PC-9 (cell line): ENCODE results near the gene TCTN3. TPM values are rescaled to one million over a fixed set of nuclear protein-coding genes. Genes with fewer than 3 reads are reported as not detected.

Source experiments
- BruUV-seq: library from RNA; stranded (reverse); fragments of 400-500 nt; replicated peaks from 2 replicates; lab custom pipeline; 2021; lab: Mats Ljungman, UMichigan
- CTCF ChIA-PET: fragments of 300-600 bp; sonication (Branson Sonifier 250); formaldehyde crosslinking; loops from one replicate; lab custom pipeline; 2022; ENCODE audit warnings: antibody characterized with exemption; lab: Charles Lee
- POLR2A ChIA-PET: fragments of 300-600 bp; sonication (Branson Sonifier 250); formaldehyde crosslinking; loops from one replicate; lab custom pipeline; 2022; ENCODE audit warnings: antibody characterized with exemption; ENCODE audit not compliant: unreplicated experiment; lab: Charles Lee
- DNase-seq, 2 experiments: peaks; one replicate each; pipeline versions ENCODE4 v3.0.0 to v3.0.0-alpha.2; 2015 to 2022; ENCODE audit warnings: mixed read lengths in 1 of 2
- H2AFZ ChIP-seq: fragments of 200-600 bp; sonication (generic); 2 replicates; pipeline ENCODE4 v1.8.1; 2017; ENCODE audit warnings: antibody characterized with exemption
- H3F3A ChIP-seq: fragments of 200-600 bp; sonication (generic); 2 replicates; pipeline ENCODE4 v1.8.1; 2017; ENCODE audit warnings: antibody characterized with exemption, mild to moderate bottlenecking, low read depth; ENCODE audit not compliant: insufficient read depth
- H3K27ac ChIP-seq: fragments of 200-600 bp; sonication (generic); 2 replicates; pipeline ENCODE4 v1.6.1; 2016; ENCODE audit warnings: mixed run types
- H3K27me3 ChIP-seq: fragments of 200-600 bp; sonication (generic); 2 replicates; pipeline ENCODE4 v1.6.1; 2016; ENCODE audit warnings: low read depth, mixed run types; ENCODE audit not compliant: insufficient read depth
- H3K36me3 ChIP-seq: fragments of 200-600 bp; sonication (generic); 2 replicates; pipeline ENCODE4 v1.6.1; 2016; ENCODE audit warnings: low read depth, mixed run types
- H3K4me1 ChIP-seq: fragments of 200-600 bp; sonication (generic); replicated peaks from 2 replicates; pipeline ENCODE4 v1.6.1; 2016; ENCODE audit warnings: mixed run types; ENCODE audit not compliant: insufficient read depth
- H3K4me2 ChIP-seq: fragments of 200-600 bp; sonication (generic); 2 replicates; pipeline ENCODE4 v1.6.1; 2017; ENCODE audit warnings: mixed run types
- H3K4me3 ChIP-seq: fragments of 200-600 bp; sonication (generic); 2 replicates; pipeline ENCODE4 v1.6.1; 2016; ENCODE audit warnings: mixed run types
- H3K79me2 ChIP-seq: fragments of 200-600 bp; sonication (generic); 2 replicates; pipeline ENCODE4 v1.6.1; 2017; ENCODE audit warnings: low read depth, mixed run types
- H3K9me2 ChIP-seq: fragments of 200-600 bp; sonication (generic); 2 replicates; pipeline ENCODE4 v1.8.1; 2017; ENCODE audit warnings: mild to moderate bottlenecking; ENCODE audit not compliant: insufficient read depth
- H3K9me3 ChIP-seq: fragments of 200-600 bp; sonication (generic); 2 replicates; pipeline ENCODE4 v1.8.1; 2016; ENCODE audit warnings: low read depth; ENCODE audit not compliant: insufficient read depth
- H4K20me1 ChIP-seq: fragments of 200-600 bp; sonication (generic); 2 replicates; pipeline ENCODE4 v1.8.1; 2017; ENCODE audit not compliant: insufficient read depth
- EZH2 ChIP-seq: fragments of 200-600 bp; sonication (generic); IDR thresholded peaks from 2 replicates; pipeline ENCODE4 v1.8.0; 2017; ENCODE audit warnings: antibody characterized with exemption, low read depth
- intact Hi-C: fragments of 100-400 bp; cut with micrococcal nuclease; formaldehyde crosslinking; loops from one replicate; pipeline ENCODE4 v1.10.0; 2022; ENCODE audit not compliant: unreplicated experiment
- total RNA-seq: library from RNA; stranded (reverse); gene quantifications from 2 replicates; pipeline ENCODE4 v1.2.3, GENCODE V29; 2021
- TF ChIP-seq, protein P1 (sequence below): fragments of 200-600 bp; sonication (generic); conservative IDR thresholded peaks from 2 replicates; pipeline ENCODE4 v1.6.1; 2017; ENCODE audit warnings: mixed run types, antibody characterized with exemption, mild to moderate bottlenecking, moderate library complexity

The TCTN3 gene
- total RNA-seq, 1 experiment from 2014 or later = 18.1 TPM

DNA sequence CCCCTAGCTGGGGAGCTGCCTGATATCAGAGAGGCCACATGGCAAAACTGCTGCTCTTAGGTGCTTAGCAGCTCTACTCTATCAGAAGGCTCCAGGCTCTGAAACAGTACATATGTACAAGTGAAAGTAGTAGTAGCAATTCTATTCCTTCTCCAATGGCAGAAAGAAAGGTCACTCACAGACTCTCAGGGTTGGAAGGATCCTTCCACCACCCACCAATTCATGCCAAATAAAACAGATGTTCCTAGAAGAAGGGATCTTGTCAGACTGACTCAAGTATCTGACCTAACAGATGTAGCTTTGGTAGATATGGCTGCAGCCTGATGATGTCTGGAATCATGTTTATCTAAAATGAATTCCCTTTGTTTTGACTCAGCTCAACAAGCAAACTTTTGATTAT, 29.2 kb downstream of the TCTN3 start:
- Histone ChIP-seq H3K79me2 (no peaks in the 10 kb centered on the region), H3F3A (no peaks in the 10 kb centered on the region), H3K4me1 (no peaks in the 10 kb centered on the region), H4K20me1 (no peaks in the 10 kb centered on the region), H3K27me3 (no peaks in the 10 kb centered on the region), H2AFZ (no peak overlapping the region), H3K9me3 (no peaks in the 10 kb centered on the region), H3K4me3 (no peak overlapping the region), H3K4me2 (no peak overlapping the region), H3K9me2 (no peaks in the 10 kb centered on the region), H3K27ac (no peak overlapping the region), H3K36me3 (peaks cover 4% of the 10 kb centered on the region; the same call in 1 of the 2 replicates)
- DNase-seq = no peak
- BruUV-seq = no TSS peak
- intact Hi-C loops = no loop called here
- POLR2A ChIA-PET = no interaction called here
- CTCF ChIA-PET = no interaction called here
- TF ChIP-seq EZH2 = no peak
- TF ChIP-seq, protein P1, sequence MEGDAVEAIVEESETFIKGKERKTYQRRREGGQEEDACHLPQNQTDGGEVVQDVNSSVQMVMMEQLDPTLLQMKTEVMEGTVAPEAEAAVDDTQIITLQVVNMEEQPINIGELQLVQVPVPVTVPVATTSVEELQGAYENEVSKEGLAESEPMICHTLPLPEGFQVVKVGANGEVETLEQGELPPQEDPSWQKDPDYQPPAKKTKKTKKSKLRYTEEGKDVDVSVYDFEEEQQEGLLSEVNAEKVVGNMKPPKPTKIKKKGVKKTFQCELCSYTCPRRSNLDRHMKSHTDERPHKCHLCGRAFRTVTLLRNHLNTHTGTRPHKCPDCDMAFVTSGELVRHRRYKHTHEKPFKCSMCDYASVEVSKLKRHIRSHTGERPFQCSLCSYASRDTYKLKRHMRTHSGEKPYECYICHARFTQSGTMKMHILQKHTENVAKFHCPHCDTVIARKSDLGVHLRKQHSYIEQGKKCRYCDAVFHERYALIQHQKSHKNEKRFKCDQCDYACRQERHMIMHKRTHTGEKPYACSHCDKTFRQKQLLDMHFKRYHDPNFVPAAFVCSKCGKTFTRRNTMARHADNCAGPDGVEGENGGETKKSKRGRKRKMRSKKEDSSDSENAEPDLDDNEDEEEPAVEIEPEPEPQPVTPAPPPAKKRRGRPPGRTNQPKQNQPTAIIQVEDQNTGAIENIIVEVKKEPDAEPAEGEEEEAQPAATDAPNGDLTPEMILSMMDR = no peak

DNA sequence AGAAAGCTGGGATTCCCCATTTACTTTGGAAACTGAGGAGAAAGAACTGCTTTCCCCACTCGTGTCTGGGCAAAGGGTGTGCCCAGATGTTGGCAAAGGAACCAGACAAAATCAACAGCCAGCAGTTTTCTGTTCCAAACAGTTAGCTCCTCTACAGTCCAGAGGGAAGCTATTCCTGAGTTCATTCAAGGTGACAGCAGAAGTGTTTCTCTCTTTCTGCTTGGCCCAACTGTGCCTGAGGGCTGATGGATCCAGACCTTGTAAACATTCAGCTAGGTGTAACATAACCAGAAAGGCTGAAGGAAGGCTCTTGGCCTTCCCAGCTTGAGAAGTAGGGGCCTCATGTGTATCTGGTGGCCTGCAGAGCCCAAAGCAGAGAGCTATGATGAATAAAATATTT, 30.2 kb downstream of the TCTN3 start:
- Histone ChIP-seq H3K36me3 (no peaks in the 10 kb centered on the region), H4K20me1 (no peaks in the 10 kb centered on the region), H3K79me2 (no peaks in the 10 kb centered on the region), H3K9me2 (no peaks in the 10 kb centered on the region), H2AFZ (no peak overlapping the region), H3K4me3 (no peak overlapping the region), H3F3A (no peaks in the 10 kb centered on the region), H3K9me3 (no peaks in the 10 kb centered on the region), H3K27ac (no peak overlapping the region), H3K27me3 (no peaks in the 10 kb centered on the region), H3K4me2 (no peak overlapping the region), H3K4me1 (no peaks in the 10 kb centered on the region)
- intact Hi-C loops = no loop called here
- TF ChIP-seq EZH2 = no peak
- no peak for DNase-seq
- CTCF ChIA-PET = no interaction called here
- POLR2A ChIA-PET = no interaction called here
- no TSS peak for BruUV-seq

DNA sequence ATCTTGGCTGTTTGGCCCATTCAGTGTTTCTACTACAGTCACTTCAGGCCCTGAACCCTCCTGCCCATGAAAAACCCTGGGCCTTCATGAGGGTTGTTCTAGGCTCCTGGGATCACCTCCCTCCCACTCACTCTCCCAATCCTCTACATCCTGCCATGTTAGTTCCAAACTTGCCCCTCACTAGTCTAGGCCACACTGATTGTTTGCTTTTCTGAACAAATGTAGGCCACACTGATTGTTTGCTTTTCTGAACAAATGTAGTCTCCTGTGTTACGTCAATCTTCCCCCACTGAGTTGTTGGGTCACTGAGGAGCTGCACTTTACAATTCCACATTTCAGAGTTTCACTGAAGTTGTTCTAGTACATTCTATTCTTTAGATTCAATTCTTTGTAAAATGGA, 31.9 kb downstream of the TCTN3 start:
- no peaks in the 10 kb centered on the region for H3K9me3 ChIP-seq
- H3K4me2 ChIP-seq = no peak overlapping the region
- no peak for DNase-seq
- H3K9me2 ChIP-seq = no peaks in the 10 kb centered on the region
- no peaks in the 10 kb centered on the region for H3K4me1 ChIP-seq
- H3K4me3 ChIP-seq = no peak overlapping the region
- TF ChIP-seq EZH2 = no peak
- TF ChIP-seq, protein P1 = no peak
- POLR2A ChIA-PET = no interaction called here
- no peaks in the 10 kb centered on the region for H3K27me3 ChIP-seq
- no peak overlapping the region for H2AFZ ChIP-seq
- intact Hi-C loops = no loop called here
- H4K20me1 ChIP-seq = no peaks in the 10 kb centered on the region
- H3F3A ChIP-seq = no peaks in the 10 kb centered on the region
- CTCF ChIA-PET = no interaction called here
- BruUV-seq = no TSS peak
- H3K36me3 ChIP-seq = no peaks in the 10 kb centered on the region
- H3K27ac ChIP-seq = no peak overlapping the region
- H3K79me2 ChIP-seq = no peaks in the 10 kb centered on the region

DNA sequence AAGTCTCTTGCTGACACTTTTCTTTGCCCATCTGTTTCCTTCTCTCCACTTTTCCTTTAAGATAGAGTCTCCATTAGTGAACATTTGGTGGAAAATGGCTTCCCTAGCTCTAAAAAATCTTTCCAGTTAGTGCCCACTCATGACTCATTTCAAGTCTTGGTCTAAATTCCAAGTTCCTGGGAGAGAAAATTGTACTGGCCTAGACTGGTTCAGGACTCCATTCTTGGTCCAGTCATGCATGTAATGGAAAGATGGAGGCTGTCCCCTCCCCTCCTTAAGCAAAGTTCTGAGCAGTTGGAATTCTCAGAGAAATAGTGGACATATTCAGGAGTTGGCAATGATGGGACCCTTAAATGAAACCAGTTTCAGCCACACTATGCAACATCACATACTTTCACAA, 33.4 kb downstream of the TCTN3 start:
- no peak overlapping the region for H3K27ac ChIP-seq
- DNase-seq = no peak
- no peak for TF ChIP-seq EZH2
- TF ChIP-seq, protein P1 = no peak
- no peaks in the 10 kb centered on the region for H4K20me1 ChIP-seq
- peaks cover 11% of the 10 kb centered on the region for H3K79me2 ChIP-seq
- H3K4me2 ChIP-seq = no peak overlapping the region
- no peaks in the 10 kb centered on the region for H3K9me2 ChIP-seq
- intact Hi-C loops = no loop called here
- POLR2A ChIA-PET = no interaction called here
- H3K9me3 ChIP-seq = no peaks in the 10 kb centered on the region
- no TSS peak for BruUV-seq
- CTCF ChIA-PET = no interaction called here
- H3K36me3 ChIP-seq = no peaks in the 10 kb centered on the region
- no peaks in the 10 kb centered on the region for H3K4me1 ChIP-seq
- no peaks in the 10 kb centered on the region for H3F3A ChIP-seq
- H3K4me3 ChIP-seq = no peak overlapping the region
- H3K27me3 ChIP-seq = no peaks in the 10 kb centered on the region
- no peak overlapping the region for H2AFZ ChIP-seq
